ENCODE measurements around the gene HIPK2. TPM values are rescaled to one million over a fixed set of nuclear protein-coding genes. Genes with fewer than 3 reads are reported as not detected.

Gene HIPK2
- polyA plus RNA-seq, 3 donors: 1.6 to 12.1 (median 3.0) TPM

GRCh38 chr7:139592801-139593461, 184.9 kb downstream of the HIPK2 start:
- WGBS (ENCODE audit: insufficient coverage): 94% methylated on average over 3 of the region's 4 CpGs
- no peak for DNase-seq
- no peak overlapping the region for H3K4me3 ChIP-seq (replicated peaks in 1 of 3; ENCODE audit: low read depth in 2 of 3, low read length in 3 of 3)
- Mint-ChIP-seq H3K36me3 (peaks cover 88 to 94% of the 10 kb centered on the region in 2 donors), H3K4me3 (no peak overlapping the region), H3K9me3 (no peaks in the 10 kb centered on the region), H3K27me3 (ENCODE audit: low read depth in 3 of 3) (no peaks in the 10 kb centered on the region), H3K4me1 (peaks cover 12% of the 10 kb centered on the region), H3K27ac (no peak overlapping the region)
- no peak overlapping the region for H3K4me2 ChIP-seq (replicated peaks; ENCODE audit: extremely low read depth, low read length, poor library complexity, severe bottlenecking)
- no peaks in the 10 kb centered on the region for H3K9me3 ChIP-seq (replicated peaks in 1 of 2; ENCODE audit: control insufficient read depth in 1 of 2, insufficient read depth in 1 of 2, low read length in 2 of 2)
- no peak overlapping the region for H3K27ac ChIP-seq (ENCODE audit: low read depth in 1 of 2, low read length in 2 of 2)
- H3K4me1 ChIP-seq (ENCODE audit: control insufficient read depth in 1 of 2, insufficient read depth in 2 of 2, low read length in 2 of 2): peaks cover 8% of the 10 kb centered on the region in 2 donors
- no peaks in the 10 kb centered on the region for H3K79me2 ChIP-seq (ENCODE audit: insufficient read depth, low read length)
- H4K20me1 ChIP-seq (ENCODE audit: insufficient read depth, low read length): peaks cover 20% of the 10 kb centered on the region
- no peak for TF ChIP-seq CTCF (IDR thresholded peaks at IDR 0.05)
- no peak overlapping the region for H2AFZ ChIP-seq (ENCODE audit: insufficient read depth, low read depth, low read length, poor library complexity, severe bottlenecking)
- H3K27me3 ChIP-seq (ENCODE audit: control insufficient read depth in 2 of 2, insufficient read depth in 2 of 2, low read length in 2 of 2): no peaks in the 10 kb centered on the region
- no peak overlapping the region for H3K9ac ChIP-seq (ENCODE audit: insufficient read depth, low read length, poor library complexity, severe bottlenecking)
- intact Hi-C loops (cut with micrococcal nuclease): no loop called here
- H3K36me3 ChIP-seq (replicated peaks in 1 of 2; ENCODE audit: control insufficient read depth in 1 of 2, insufficient read depth in 2 of 2, low read length in 2 of 2): peaks cover 85 to 99% of the 10 kb centered on the region in 2 donors

GRCh38 chr7:139591550-139592195, 186.1 kb downstream of the HIPK2 start:
- H3K36me3 Mint-ChIP-seq: peaks cover 82 to 93% of the 10 kb centered on the region in 2 donors
- no CpG with 5 or more reads among the region's 3 CpGs for WGBS (ENCODE audit: insufficient coverage)
- peaks cover 8% of the 10 kb centered on the region in 2 donors for H3K4me1 ChIP-seq (ENCODE audit: control insufficient read depth in 1 of 2, insufficient read depth in 2 of 2, low read length in 2 of 2)
- intact Hi-C loops (cut with micrococcal nuclease): no loop called here
- DNase-seq: no peak
- H3K27me3 Mint-ChIP-seq (ENCODE audit: low read depth in 3 of 3): peaks cover 0 to under 1% (median 0%) of the 10 kb centered on the region in 3 donors
- H3K9ac ChIP-seq (ENCODE audit: insufficient read depth, low read length, poor library complexity, severe bottlenecking): no peak overlapping the region
- peaks cover 84 to 97% of the 10 kb centered on the region in 2 donors for H3K36me3 ChIP-seq (replicated peaks in 1 of 2; ENCODE audit: control insufficient read depth in 1 of 2, insufficient read depth in 2 of 2, low read length in 2 of 2)
- H2AFZ ChIP-seq (ENCODE audit: insufficient read depth, low read depth, low read length, poor library complexity, severe bottlenecking): no peak overlapping the region
- no peak overlapping the region for H3K4me3 ChIP-seq (replicated peaks in 1 of 3; ENCODE audit: low read depth in 2 of 3, low read length in 3 of 3)
- H3K27ac Mint-ChIP-seq: peak overlapping the region in 1 of 7 donors; percentile 57
- H3K9me3 ChIP-seq (replicated peaks in 1 of 2; ENCODE audit: control insufficient read depth in 1 of 2, insufficient read depth in 1 of 2, low read length in 2 of 2): no peaks in the 10 kb centered on the region
- no peak for TF ChIP-seq CTCF (IDR thresholded peaks at IDR 0.05)
- H3K4me2 ChIP-seq (replicated peaks; ENCODE audit: extremely low read depth, low read length, poor library complexity, severe bottlenecking): no peak overlapping the region
- peaks cover 12% of the 10 kb centered on the region for H3K4me1 Mint-ChIP-seq
- peaks cover 22% of the 10 kb centered on the region for H4K20me1 ChIP-seq (ENCODE audit: insufficient read depth, low read length)
- H3K9me3 Mint-ChIP-seq: no peaks in the 10 kb centered on the region
- H3K27me3 ChIP-seq (ENCODE audit: control insufficient read depth in 2 of 2, insufficient read depth in 2 of 2, low read length in 2 of 2): no peaks in the 10 kb centered on the region
- no peaks in the 10 kb centered on the region for H3K79me2 ChIP-seq (ENCODE audit: insufficient read depth, low read length)
- H3K27ac ChIP-seq (ENCODE audit: low read depth in 1 of 2, low read length in 2 of 2): no peak overlapping the region
- H3K4me3 Mint-ChIP-seq: no peak overlapping the region

Measured in CD14-positive monocyte (primary cell).